GM12872 (cell line): ENCODE measurements around the gene SRD5A1.

Experiments used
- TF ChIP-seq, protein P1 (sequence below): IDR thresholded peaks from 3 replicates; pipeline ENCODE4 v1.5.1; 2011; ENCODE audit warnings: low read depth, mild to moderate bottlenecking, low read length, moderate library complexity; ENCODE audit not compliant: insufficient read depth

SRD5A1 gene

GRCh38 chr5:6590581-6590980, 42.7 kb upstream of the SRD5A1 start:
- TF ChIP-seq, protein P1, sequence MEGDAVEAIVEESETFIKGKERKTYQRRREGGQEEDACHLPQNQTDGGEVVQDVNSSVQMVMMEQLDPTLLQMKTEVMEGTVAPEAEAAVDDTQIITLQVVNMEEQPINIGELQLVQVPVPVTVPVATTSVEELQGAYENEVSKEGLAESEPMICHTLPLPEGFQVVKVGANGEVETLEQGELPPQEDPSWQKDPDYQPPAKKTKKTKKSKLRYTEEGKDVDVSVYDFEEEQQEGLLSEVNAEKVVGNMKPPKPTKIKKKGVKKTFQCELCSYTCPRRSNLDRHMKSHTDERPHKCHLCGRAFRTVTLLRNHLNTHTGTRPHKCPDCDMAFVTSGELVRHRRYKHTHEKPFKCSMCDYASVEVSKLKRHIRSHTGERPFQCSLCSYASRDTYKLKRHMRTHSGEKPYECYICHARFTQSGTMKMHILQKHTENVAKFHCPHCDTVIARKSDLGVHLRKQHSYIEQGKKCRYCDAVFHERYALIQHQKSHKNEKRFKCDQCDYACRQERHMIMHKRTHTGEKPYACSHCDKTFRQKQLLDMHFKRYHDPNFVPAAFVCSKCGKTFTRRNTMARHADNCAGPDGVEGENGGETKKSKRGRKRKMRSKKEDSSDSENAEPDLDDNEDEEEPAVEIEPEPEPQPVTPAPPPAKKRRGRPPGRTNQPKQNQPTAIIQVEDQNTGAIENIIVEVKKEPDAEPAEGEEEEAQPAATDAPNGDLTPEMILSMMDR = no peak

DNA sequence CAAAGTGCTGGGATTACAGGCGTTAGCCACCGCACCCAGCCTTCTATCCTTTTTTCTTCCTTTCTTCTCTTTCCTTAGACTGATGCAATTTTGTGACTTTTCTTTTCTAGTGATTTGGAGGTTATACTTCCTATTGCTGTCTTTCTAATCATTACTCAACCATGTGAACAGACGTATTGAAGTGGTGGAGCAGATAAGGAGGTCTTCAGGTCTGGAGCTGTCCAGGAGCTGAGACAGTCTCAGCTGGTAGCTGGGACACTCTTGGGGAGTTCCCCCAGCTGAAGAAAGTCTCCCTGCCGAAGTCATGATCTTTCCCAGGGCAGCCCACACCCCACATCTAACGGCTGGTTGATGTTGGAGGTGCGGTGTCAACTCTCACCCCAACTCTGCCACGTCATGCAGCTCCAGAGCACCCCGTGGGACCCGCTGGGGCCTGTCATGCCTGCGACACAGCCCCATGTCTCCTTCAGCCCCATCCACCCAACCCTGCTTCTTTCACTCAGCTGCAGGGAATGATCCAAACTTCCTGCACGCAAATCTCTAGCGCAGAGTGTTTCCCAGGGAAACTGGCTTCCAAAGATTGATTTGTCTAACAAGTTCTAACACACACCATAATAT, 41.5 kb upstream of the SRD5A1 start:
- TF ChIP-seq, protein P1 = no peak

DNA sequence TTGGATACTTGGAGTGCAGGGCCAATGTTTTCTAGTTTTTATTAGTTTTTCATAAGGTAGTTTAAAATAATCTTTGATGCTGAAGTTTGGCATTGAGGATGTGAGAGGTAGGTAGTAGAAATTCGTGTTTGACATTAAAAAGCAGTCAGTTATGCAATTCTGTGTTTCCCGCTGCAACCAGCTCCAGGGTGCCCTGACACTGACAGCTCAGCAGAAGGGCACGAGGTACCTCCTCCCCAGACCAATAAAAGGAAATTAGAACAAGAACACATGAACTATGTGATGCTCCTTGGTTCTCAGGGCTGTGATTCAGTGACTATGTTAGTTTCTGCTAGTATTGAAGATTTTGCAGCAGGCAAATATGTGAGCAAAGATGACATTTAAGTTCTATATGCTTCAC, 40.6 kb upstream of the SRD5A1 start:
- TF ChIP-seq, protein P1 = no peak

DNA sequence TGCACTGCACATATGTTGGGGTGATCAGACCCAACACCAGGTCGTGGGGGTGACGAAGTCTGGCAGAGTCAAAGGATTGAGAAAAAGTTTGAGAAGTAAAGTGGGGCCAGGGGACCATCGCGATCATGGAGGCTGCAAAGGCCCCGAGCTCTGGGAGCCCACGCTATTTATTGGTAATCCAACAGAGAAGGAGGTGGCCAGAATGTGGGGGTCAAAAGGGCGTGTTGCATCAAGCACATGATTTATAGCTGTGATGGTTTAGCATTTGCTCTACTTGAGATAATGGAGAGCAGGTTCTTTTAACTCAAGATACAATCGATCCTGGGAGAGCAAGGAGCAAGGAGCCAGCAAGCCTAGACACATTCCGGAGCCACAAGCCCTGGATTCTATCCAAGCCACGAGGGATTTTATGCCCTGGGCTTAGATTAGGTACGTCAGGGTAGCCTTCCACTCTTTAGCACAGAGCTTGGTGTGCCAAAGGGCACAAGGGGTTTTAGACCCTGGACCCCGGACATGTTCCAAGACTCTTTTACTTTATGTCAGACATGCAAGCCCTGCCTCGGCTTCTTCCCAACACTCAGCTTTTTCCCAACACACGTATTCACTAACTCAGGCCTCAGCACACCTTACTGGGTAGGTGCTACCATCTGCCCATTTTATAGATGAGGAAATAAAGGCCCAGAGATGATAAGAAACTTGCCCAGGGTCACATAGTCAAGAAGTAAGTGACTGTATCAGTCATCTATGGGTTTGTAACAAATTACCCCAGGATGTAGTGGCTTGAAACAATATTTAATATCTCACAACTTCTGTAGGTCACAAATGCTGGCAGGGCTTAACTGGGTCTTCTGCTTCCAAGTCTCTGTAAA, 39.9 kb upstream of the SRD5A1 start:
- TF ChIP-seq, protein P1 = no peak

- TF ChIP-seq, protein P1 = no peak
Observed at GRCh38 chr5:6594066-6594465, 39.2 kb upstream of the SRD5A1 start.

DNA sequence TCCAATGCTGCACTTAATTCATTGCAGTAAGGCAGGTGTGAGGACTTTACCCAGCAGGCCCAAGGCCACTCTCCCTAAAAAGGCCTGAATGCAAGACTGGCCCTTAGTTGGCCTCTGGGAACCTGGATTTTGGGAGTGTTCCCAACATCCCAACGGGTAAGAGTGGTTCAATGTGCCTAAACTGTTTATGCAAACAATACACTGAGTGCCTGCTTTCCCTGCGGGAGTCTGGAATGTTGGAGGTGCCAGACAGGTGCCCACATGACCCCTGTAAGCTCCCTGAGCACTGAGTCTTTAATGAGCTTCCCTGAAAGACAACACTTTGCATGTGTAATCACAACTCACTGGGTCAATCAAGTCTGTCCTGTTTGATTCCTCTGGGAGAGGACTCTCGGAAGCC, 37.8 kb upstream of the SRD5A1 start:
- TF ChIP-seq, protein P1 = no peak

DNA sequence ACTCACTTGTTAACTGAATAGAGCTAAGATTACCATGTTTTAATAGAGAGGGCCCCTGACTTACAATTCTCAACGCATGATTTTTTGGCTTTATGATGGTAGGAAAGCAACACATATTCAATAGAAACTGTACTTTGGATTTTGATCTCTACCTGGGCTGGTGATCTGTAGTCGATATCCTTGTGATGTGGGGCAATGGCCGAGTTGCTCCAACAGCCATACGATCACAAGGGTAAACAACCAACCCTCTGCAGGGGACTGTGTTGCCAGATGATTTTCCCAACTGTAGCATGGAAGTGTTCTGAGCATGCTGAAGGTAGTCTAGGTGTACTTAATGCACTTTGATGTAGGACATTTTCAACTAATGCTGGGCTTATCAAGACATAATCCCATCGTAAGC, 36.9 kb upstream of the SRD5A1 start:
- TF ChIP-seq, protein P1 = no peak
